Umbilical cord (tissue), 1 donor: ENCODE data around the gene RERGL. TPM values are rescaled to one million over a fixed set of nuclear protein-coding genes. Genes with fewer than 3 reads are reported as not detected.

Source experiments
- total RNA-seq: library from RNA; depleted of rRNA; stranded (reverse); fragments of >200 nt; gene quantifications from one replicate; pipeline ENCODE4 v1.2.3, GENCODE V29; 2014; ENCODE audit warnings: low replicate concordance; ENCODE audit not compliant: insufficient read depth

Gene RERGL
- total RNA-seq, 1 donor from 2014 or later = not detected

Other genes with a start within 250 kb of the RERGL start
- gene PIK3C2G, start 171.3 kb upstream of the RERGL start, total RNA-seq = 8.7 TPM